Loucy (cell line): ENCODE measurements around the gene PSMG3.

Source experiments
- H2AFZ ChIP-seq: fragments of 200-600 bp; sonication (generic); 2 replicates; pipeline ENCODE4 v1.6.0; 2016; ENCODE audit warnings: antibody characterized with exemption, mild to moderate bottlenecking, low read length, moderate library complexity
- H3F3A ChIP-seq: fragments of 200-600 bp; 2 replicates; pipeline ENCODE4 v1.6.0; 2016; ENCODE audit warnings: antibody characterized with exemption, low read depth, mild to moderate bottlenecking
- H3K27me3 ChIP-seq: fragments of 200-600 bp; sonication (generic); 2 replicates; pipeline ENCODE4 v1.6.1; 2014; ENCODE audit warnings: low read length, mild to moderate bottlenecking; ENCODE audit not compliant: insufficient read depth, poor library complexity, severe bottlenecking
- H3K36me3 ChIP-seq: fragments of 200-600 bp; sonication (generic); 2 replicates; pipeline ENCODE4 v1.6.1; 2016; ENCODE audit warnings: low read length; ENCODE audit not compliant: insufficient read depth
- H3K4me1 ChIP-seq: fragments of 200-600 bp; sonication (generic); 2 replicates; pipeline ENCODE4 v1.5.1; 2014; ENCODE audit warnings: low read length, mild to moderate bottlenecking; ENCODE audit not compliant: insufficient read depth, poor library complexity, severe bottlenecking
- H3K4me2 ChIP-seq: fragments of 200-600 bp; sonication (generic); 2 replicates; pipeline ENCODE4 v1.6.0; 2014; ENCODE audit warnings: antibody characterized with exemption, low read length, low read depth, mild to moderate bottlenecking; ENCODE audit not compliant: poor library complexity, severe bottlenecking
- H3K4me3 ChIP-seq: fragments of 200-600 bp; sonication (generic); 2 replicates; pipeline ENCODE4 v1.5.1; 2014; ENCODE audit warnings: low read length, mild to moderate bottlenecking, mixed read lengths; ENCODE audit not compliant: poor library complexity, severe bottlenecking
- H3K79me2 ChIP-seq: fragments of 200-600 bp; sonication (generic); 2 replicates; pipeline ENCODE4 v1.6.1; 2014; ENCODE audit warnings: low read length; ENCODE audit not compliant: insufficient read depth
- H3K9ac ChIP-seq: fragments of 200-600 bp; sonication (generic); 2 replicates; pipeline ENCODE4 v1.6.0; 2014; ENCODE audit warnings: mild to moderate bottlenecking, low read depth, low read length, moderate library complexity; ENCODE audit not compliant: poor library complexity, severe bottlenecking
- H3K9me2 ChIP-seq: fragments of 200-600 bp; sonication (generic); replicated peaks from 2 replicates; pipeline ENCODE4 v1.6.1; 2016; ENCODE audit warnings: low read depth, low read length, mixed read lengths
- H3K9me3 ChIP-seq: fragments of 200-600 bp; sonication (generic); 2 replicates; pipeline ENCODE4 v1.6.1; 2014; ENCODE audit warnings: mild to moderate bottlenecking, antibody characterized with exemption, low read length, low read depth; ENCODE audit not compliant: insufficient read depth
- H4K20me1 ChIP-seq: fragments of 200-600 bp; sonication (generic); 2 replicates; pipeline ENCODE4 v1.6.0; 2014; ENCODE audit warnings: antibody characterized with exemption, low read length, mild to moderate bottlenecking; ENCODE audit not compliant: insufficient read depth, poor library complexity, severe bottlenecking
- EZH2phosphoT487 ChIP-seq: fragments of 200-600 bp; IDR thresholded peaks from 2 replicates; pipeline ENCODE4 v1.6.1; 2018; ENCODE audit warnings: antibody characterized with exemption, mild to moderate bottlenecking, moderate library complexity, borderline replicate concordance
- TF ChIP-seq, protein P1 (sequence below): fragments of 200-600 bp; sonication (generic); conservative IDR thresholded peaks from 2 replicates; pipeline ENCODE4 v1.5.1; 2014; ENCODE audit warnings: mild to moderate bottlenecking, antibody characterized with exemption, low read length

Gene PSMG3

DNA sequence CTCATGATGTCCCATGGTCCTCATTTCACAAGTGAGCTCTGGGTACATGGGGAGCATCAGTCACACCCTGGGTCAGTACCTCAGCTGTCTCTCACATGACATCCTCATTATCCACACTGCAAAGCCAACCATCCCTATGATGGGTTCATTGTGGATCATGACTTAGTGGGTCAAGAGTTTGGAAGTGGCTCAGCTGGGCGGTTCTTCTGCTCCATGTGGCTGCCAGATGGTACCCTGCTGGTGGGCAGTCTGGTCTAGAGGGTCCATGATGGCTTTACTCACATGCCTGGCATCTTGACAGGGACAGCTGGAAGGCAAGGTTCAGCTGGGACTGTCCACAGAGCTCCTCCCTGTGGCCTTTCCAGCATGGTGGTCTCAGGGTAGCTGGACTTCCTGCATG, 19.1 kb upstream of the PSMG3 start:
- Histone ChIP-seq H2AFZ (no peak overlapping the region), H3K4me1 (no peaks in the 10 kb centered on the region), H3K79me2 (no peaks in the 10 kb centered on the region), H3K27me3 (no peaks in the 10 kb centered on the region), H3K9me2 (no peaks in the 10 kb centered on the region), H3K4me3 (no peak overlapping the region), H3K9me3 (no peaks in the 10 kb centered on the region), H3K4me2 (no peak overlapping the region), H3K9ac (no peak overlapping the region), H3K36me3 (no peaks in the 10 kb centered on the region), H4K20me1 (no peaks in the 10 kb centered on the region), H3F3A (no peaks in the 10 kb centered on the region)
- TF ChIP-seq, protein P1, sequence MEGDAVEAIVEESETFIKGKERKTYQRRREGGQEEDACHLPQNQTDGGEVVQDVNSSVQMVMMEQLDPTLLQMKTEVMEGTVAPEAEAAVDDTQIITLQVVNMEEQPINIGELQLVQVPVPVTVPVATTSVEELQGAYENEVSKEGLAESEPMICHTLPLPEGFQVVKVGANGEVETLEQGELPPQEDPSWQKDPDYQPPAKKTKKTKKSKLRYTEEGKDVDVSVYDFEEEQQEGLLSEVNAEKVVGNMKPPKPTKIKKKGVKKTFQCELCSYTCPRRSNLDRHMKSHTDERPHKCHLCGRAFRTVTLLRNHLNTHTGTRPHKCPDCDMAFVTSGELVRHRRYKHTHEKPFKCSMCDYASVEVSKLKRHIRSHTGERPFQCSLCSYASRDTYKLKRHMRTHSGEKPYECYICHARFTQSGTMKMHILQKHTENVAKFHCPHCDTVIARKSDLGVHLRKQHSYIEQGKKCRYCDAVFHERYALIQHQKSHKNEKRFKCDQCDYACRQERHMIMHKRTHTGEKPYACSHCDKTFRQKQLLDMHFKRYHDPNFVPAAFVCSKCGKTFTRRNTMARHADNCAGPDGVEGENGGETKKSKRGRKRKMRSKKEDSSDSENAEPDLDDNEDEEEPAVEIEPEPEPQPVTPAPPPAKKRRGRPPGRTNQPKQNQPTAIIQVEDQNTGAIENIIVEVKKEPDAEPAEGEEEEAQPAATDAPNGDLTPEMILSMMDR = no peak
- no peak for TF ChIP-seq EZH2phosphoT487

DNA sequence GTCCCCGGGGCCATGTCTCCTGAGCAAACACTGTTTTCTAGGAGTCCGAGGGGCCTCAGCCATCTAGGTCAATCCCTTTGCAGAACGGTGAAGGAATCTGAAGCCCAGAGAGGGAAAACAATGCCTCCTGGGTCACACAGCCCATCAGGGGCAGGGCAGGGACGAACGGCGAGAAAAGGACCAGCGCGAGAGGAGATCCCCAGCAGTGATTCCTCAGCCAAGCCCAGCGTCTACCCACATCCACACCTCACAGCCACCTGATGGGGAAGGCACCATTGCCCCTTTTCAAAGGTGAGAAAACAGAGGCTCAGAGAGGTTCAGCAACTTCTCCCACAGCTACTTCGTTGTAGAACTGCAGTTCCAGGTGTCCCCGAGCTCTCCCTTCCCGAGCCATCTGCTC, 17.9 kb upstream of the PSMG3 start:
- H3K9me2 ChIP-seq = no peaks in the 10 kb centered on the region
- H3K9me3 ChIP-seq = no peaks in the 10 kb centered on the region
- H4K20me1 ChIP-seq = no peaks in the 10 kb centered on the region
- H3K4me3 ChIP-seq = no peak overlapping the region
- no peaks in the 10 kb centered on the region for H3K4me1 ChIP-seq
- H3K79me2 ChIP-seq = no peaks in the 10 kb centered on the region
- no peak for TF ChIP-seq EZH2phosphoT487
- TF ChIP-seq, protein P1 = no peak
- no peak overlapping the region for H3K4me2 ChIP-seq
- H3F3A ChIP-seq = no peaks in the 10 kb centered on the region
- no peaks in the 10 kb centered on the region for H3K36me3 ChIP-seq
- no peak overlapping the region for H2AFZ ChIP-seq
- H3K9ac ChIP-seq = no peak overlapping the region
- no peaks in the 10 kb centered on the region for H3K27me3 ChIP-seq

DNA sequence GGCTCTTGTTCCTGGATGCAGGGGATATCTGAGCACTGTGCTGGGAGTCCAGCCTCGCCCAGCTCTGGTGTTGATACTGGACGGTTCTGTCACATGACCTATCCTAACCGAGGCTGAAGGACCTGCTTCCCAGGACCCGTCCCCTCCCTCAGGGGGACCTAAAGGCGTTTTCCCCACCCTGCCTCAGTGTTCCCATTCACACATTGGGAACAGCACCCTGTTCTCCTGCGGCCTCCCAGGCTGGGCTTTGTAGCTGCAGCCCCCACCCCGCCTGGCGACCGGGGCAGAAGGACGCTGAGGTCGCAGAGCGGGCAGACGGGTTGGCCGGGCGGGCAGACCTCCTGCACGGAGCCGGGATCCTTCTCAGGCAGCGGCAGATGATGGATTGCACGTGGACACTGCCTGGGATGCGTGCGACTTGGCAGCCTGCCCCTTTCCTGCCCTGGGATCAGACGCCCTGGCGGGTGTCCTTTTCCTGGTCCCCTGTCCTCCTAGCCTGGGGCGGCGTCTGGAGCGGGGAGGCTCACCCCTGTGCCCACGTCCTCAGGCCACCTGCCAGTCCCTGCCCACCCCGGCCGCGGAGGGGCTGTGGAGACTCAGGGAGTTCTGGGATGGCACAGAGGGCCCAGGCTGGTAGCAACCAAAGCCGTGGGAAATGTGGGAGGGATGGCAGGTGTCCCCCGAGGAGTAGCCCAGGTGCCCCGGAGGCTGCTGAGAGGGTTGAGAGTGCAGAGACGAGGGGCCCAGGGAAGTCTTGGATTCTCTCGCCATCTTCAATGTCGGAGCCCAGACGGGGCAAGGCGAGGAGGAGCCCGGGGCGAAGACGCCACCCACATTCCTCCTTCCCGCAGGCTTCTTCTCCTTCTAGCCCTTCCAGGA, 17.2 kb upstream of the PSMG3 start:
- no peaks in the 10 kb centered on the region for H3K27me3 ChIP-seq
- no peak overlapping the region for H3K9ac ChIP-seq
- no peaks in the 10 kb centered on the region for H3F3A ChIP-seq
- H3K79me2 ChIP-seq = no peaks in the 10 kb centered on the region
- no peak overlapping the region for H3K4me3 ChIP-seq
- no peak overlapping the region for H3K4me2 ChIP-seq
- H4K20me1 ChIP-seq = no peaks in the 10 kb centered on the region
- no peaks in the 10 kb centered on the region for H3K36me3 ChIP-seq
- TF ChIP-seq EZH2phosphoT487 = no peak
- TF ChIP-seq, protein P1 = no peak
- H3K9me3 ChIP-seq = no peaks in the 10 kb centered on the region
- no peaks in the 10 kb centered on the region for H3K4me1 ChIP-seq
- H3K9me2 ChIP-seq = no peaks in the 10 kb centered on the region
- no peak overlapping the region for H2AFZ ChIP-seq
